ENCODE data around the gene LETM1. TPM values are rescaled to one million over a fixed set of nuclear protein-coding genes. Genes with fewer than 3 reads are reported as not detected.

Gene LETM1
- total RNA-seq, 2 donors from 2014 or later = 76.2 to 139 TPM

DNA sequence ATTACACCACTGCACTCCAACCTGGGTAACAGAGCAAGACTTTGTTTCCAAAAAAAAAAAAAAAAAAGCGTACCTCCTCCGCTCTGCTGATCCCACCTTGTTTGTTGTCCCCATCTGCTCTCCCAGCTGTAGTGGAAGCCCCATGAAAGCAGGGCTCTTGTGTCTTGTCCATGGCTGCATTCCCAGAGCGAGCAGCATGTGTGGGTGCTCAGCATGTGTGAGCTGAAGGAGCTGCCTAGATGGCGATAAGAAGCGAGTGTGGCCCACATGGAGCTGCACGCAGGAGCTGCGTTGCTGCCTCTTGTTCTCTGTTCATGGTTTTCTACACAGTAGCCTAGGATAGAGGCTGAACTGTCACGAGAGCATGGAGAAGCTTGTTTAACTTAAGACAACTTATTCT is 27.6 kb upstream of the LETM1 start:
- Histone ChIP-seq H3K27me3 (no peaks in the 10 kb centered on the region), H3K9ac (ENCODE audit: low read depth in 2 of 2, low read length in 2 of 2) (no peak overlapping the region), H3K4me3 (no peak overlapping the region), H3K27ac (no peak overlapping the region), H3K9me3 (no peaks in the 10 kb centered on the region), H3K4me1 (peaks cover 17% of the 10 kb centered on the region), H3K36me3 (no peaks in the 10 kb centered on the region)
- no peak for DNase-seq
- intact Hi-C loops (cut with DNase I) = no loop called here
- no peak for TF ChIP-seq CTCF (IDR thresholded peaks at IDR 0.05)

DNA sequence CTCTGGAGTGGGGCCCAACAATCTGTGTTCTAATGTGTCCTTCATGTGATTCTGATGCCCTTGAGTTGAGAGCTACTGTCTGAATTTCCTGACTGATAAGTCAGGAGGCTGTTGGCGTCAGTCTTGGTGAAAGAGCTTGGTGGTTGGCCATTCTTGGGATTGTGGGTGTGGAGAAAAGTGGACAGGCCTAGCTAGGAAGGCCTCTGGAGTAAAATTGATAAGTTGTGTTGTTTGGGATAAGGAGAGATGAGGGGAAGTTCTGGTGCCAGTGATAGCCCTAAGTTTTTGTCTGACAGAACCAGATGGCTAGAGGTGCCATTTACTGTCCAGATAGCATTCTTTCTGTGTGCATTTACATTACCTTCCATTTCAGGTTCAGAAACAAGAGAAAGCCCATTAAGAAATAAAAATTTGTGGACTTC is 26.9 kb upstream of the LETM1 start:
- no peaks in the 10 kb centered on the region for H3K9me3 ChIP-seq
- DNase-seq = no peak
- no peak overlapping the region for H3K4me3 ChIP-seq
- no peaks in the 10 kb centered on the region for H3K36me3 ChIP-seq
- intact Hi-C loops (cut with DNase I) = no loop called here
- peaks cover 17% of the 10 kb centered on the region for H3K4me1 ChIP-seq
- no peak overlapping the region for H3K27ac ChIP-seq
- no peaks in the 10 kb centered on the region for H3K27me3 ChIP-seq
- H3K9ac ChIP-seq (ENCODE audit: low read depth in 2 of 2, low read length in 2 of 2) = no peak overlapping the region
- no peak for TF ChIP-seq CTCF (IDR thresholded peaks at IDR 0.05)

GRCh38 chr4:1880332-1880731 is 24.4 kb upstream of the LETM1 start:
- H3K4me3 ChIP-seq = no peak overlapping the region
- intact Hi-C loops (cut with DNase I) = no loop called here
- H3K27ac ChIP-seq = no peak overlapping the region
- H3K36me3 ChIP-seq = no peaks in the 10 kb centered on the region
- no peaks in the 10 kb centered on the region for H3K27me3 ChIP-seq
- H3K4me1 ChIP-seq = peaks cover 13% of the 10 kb centered on the region
- TF ChIP-seq CTCF (IDR thresholded peaks at IDR 0.05) = no peak
- no peak overlapping the region for H3K9ac ChIP-seq (ENCODE audit: low read depth in 2 of 2, low read length in 2 of 2)
- H3K9me3 ChIP-seq = no peaks in the 10 kb centered on the region
- peak; percentile 60 for DNase-seq

- H3K9me3 ChIP-seq = no peaks in the 10 kb centered on the region
- intact Hi-C loops (cut with DNase I) = no loop called here
These were observed 23.5 kb upstream of the LETM1 start for GRCh38 chr4:1879485-1879884.

GRCh38 chr4:1874201-1874600 is 18.2 kb upstream of the LETM1 start:
- peak overlapping the region; percentile 55 for H3K27ac ChIP-seq
- TF ChIP-seq CTCF (IDR thresholded peaks at IDR 0.05) = no peak
- no peak overlapping the region for H3K4me3 ChIP-seq
- H3K9me3 ChIP-seq = no peaks in the 10 kb centered on the region
- intact Hi-C loops (cut with DNase I) = no loop called here
- no peak for DNase-seq
- H3K36me3 ChIP-seq = no peaks in the 10 kb centered on the region
- peak overlapping the region in 1 of 2 donors; percentile 14 for H3K9ac ChIP-seq (ENCODE audit: low read depth in 2 of 2, low read length in 2 of 2)
- no peaks in the 10 kb centered on the region for H3K27me3 ChIP-seq
- H3K4me1 ChIP-seq = peaks cover 8% of the 10 kb centered on the region

More at GRCh38 chr4:1879485-1879884, 23.5 kb upstream of the LETM1 start:
- Histone ChIP-seq H3K27ac (no peak overlapping the region), H3K4me3 (no peak overlapping the region), H3K4me1 (peaks cover 13% of the 10 kb centered on the region), H3K27me3 (no peaks in the 10 kb centered on the region), H3K36me3 (no peaks in the 10 kb centered on the region), H3K9ac (ENCODE audit: low read depth in 2 of 2, low read length in 2 of 2) (no peak overlapping the region)
- TF ChIP-seq CTCF (IDR thresholded peaks at IDR 0.05) = no peak
- DNase-seq = no peak

Data from colonic mucosa (tissue), 4 donors.